HCT116 (cell line): ENCODE results near the gene PLOD1. TPM values are rescaled to one million over a fixed set of nuclear protein-coding genes. Genes with fewer than 3 reads are reported as not detected.

Experiments
- ATAC-seq: fragments of 200-7000 bp; cut with Tn5 transposase; 2 replicates; pipeline ENCODE4 v1.9.1; 2020; ENCODE audit warnings: mild to moderate bottlenecking, moderate library complexity
- BruUV-seq: library from RNA; stranded (reverse); fragments of 400-500 nt; replicated peaks from 2 replicates; lab custom pipeline; 2021; lab: Mats Ljungman, UMichigan
- CTCF ChIA-PET: fragments of 300-600 bp; sonication (Branson Sonifier 250); formaldehyde crosslinking; loops from one replicate; lab custom pipeline; 2021; ENCODE audit warnings: antibody characterized with exemption; lab: Charles Lee
- POLR2A ChIA-PET: fragments of 300-600, 350-600 bp; sonication (Branson Sonifier 250); formaldehyde crosslinking; loops from one replicate; lab custom pipeline; 2021; ENCODE audit warnings: antibody characterized with exemption; lab: Charles Lee
- RAD21 ChIA-PET, 2 experiments: fragments of 300-600 bp; sonication (Branson Sonifier 250); formaldehyde crosslinking; loops; one replicate each; lab custom pipeline; 2023; ENCODE audit warnings: low total read pairs in 2 of 2; ENCODE audit not compliant: uncharacterized antibody in 2 of 2, unreplicated experiment in 2 of 2, low non-redundant PET in 1 of 2; lab: Charles Lee
- DNase-seq: peaks from one replicate; pipeline ENCODE4 v3.0.0-alpha.2; 2010; ENCODE audit warnings: low read depth, low spot score
- H2AFZ ChIP-seq: fragments of 200-600 bp; shearing (Covaris generic), sonication (generic); 2 replicates; pipeline ENCODE4 v1.6.1; 2017; ENCODE audit warnings: low read depth, mixed run types, mixed read lengths, antibody characterized with exemption, low read length; ENCODE audit not compliant: poor library complexity, severe bottlenecking
- H3K27ac ChIP-seq: 2 replicates; pipeline ENCODE4 v1.5.1; 2012; ENCODE audit warnings: low read depth, low read length
- H3K27me3 ChIP-seq: fragments of 200-600 bp; sonication (generic); 2 replicates; pipeline ENCODE4 v1.6.1; 2016; ENCODE audit warnings: mixed run types, low read length, mixed read lengths; ENCODE audit not compliant: insufficient read depth
- H3K36me3 ChIP-seq, 2 experiments: fragments of 200-500 bp in 1 of 2; fragments of 200-600 bp in 1 of 2; sonication (Bioruptor generic) in 1 of 2; sonication (generic) in 1 of 2; 2 replicates each; pipeline versions ENCODE4 v1.5.1 to v1.6.1; 2014 to 2016; ENCODE audit warnings: low read length in 2 of 2, inconsistent platforms in 1 of 2, mixed read lengths in 1 of 2, mixed run types in 1 of 2; ENCODE audit not compliant: insufficient read depth in 2 of 2, control insufficient read depth in 1 of 2
- H3K4me1 ChIP-seq, 2 experiments: fragments of 200-600 bp in 1 of 2; sonication (generic) in 1 of 2; 2 replicates each; pipeline versions ENCODE4 v1.5.1 to v1.6.1; 2012 to 2017; ENCODE audit warnings: low read length in 2 of 2, inconsistent platforms in 1 of 2, mild to moderate bottlenecking in 1 of 2, mixed read lengths in 1 of 2, mixed run types in 1 of 2, moderate library complexity in 1 of 2; ENCODE audit not compliant: insufficient read depth in 2 of 2, control insufficient read depth in 1 of 2
- H3K4me2 ChIP-seq: fragments of 200-600 bp; sonication (generic); 2 replicates; pipeline ENCODE4 v1.6.1; 2017; ENCODE audit warnings: mixed run types, low read length, mixed read lengths
- H3K4me3 ChIP-seq, 2 experiments: fragments of 200-600 bp in 1 of 2; sonication (generic) in 1 of 2; replicated peaks in 1 of 2; 2 replicates each; pipeline ENCODE4 v1.5.1; 2011 to 2016; ENCODE audit warnings: low read length in 2 of 2, control low read depth in 1 of 2, low read depth in 1 of 2, mild to moderate bottlenecking in 1 of 2, mixed read lengths in 1 of 2, mixed run types in 1 of 2
- H3K79me2 ChIP-seq: fragments of 200-600 bp; sonication (generic); 2 replicates; pipeline ENCODE4 v1.6.1; 2017; ENCODE audit warnings: mild to moderate bottlenecking, mixed run types, low read length, moderate library complexity, mixed read lengths; ENCODE audit not compliant: insufficient read depth
- H3K9ac ChIP-seq: fragments of 200-600 bp; sonication (generic); 2 replicates; pipeline ENCODE4 v1.6.1; 2016; ENCODE audit warnings: low read length, mixed read lengths
- H3K9me2 ChIP-seq: fragments of 200-600 bp; sonication (generic), shearing (Covaris generic); 2 replicates; pipeline ENCODE4 v1.6.1; 2017; ENCODE audit warnings: mixed run types, mild to moderate bottlenecking, moderate library complexity; ENCODE audit not compliant: insufficient read depth
- H3K9me3 ChIP-seq, 2 experiments: fragments of 200-500 bp in 1 of 2; fragments of 200-600 bp in 1 of 2; sonication (Bioruptor generic) in 1 of 2; sonication (generic) in 1 of 2; 2 replicates each; pipeline ENCODE4 v1.6.1; 2014 to 2017; ENCODE audit warnings: low read length in 2 of 2, mixed read lengths in 2 of 2, inconsistent platforms in 1 of 2, low read depth in 1 of 2, mild to moderate bottlenecking in 1 of 2, mixed run types in 1 of 2, moderate library complexity in 1 of 2; ENCODE audit not compliant: control insufficient read depth in 1 of 2, insufficient read depth in 1 of 2
- H4K20me1 ChIP-seq: fragments of 200-600 bp; sonication (generic), shearing (Covaris generic); 2 replicates; pipeline ENCODE4 v1.6.1; 2017; ENCODE audit warnings: mixed run types, mild to moderate bottlenecking, moderate library complexity; ENCODE audit not compliant: insufficient read depth
- EGR1 ChIP-seq: IDR thresholded peaks from 2 replicates; pipeline ENCODE4 v1.6.1; 2012; ENCODE audit warnings: low read depth
- FOSL1 ChIP-seq: IDR thresholded peaks from 2 replicates; pipeline ENCODE4 v1.6.1; 2012; ENCODE audit warnings: low read depth
- RAD21 ChIP-seq: IDR thresholded peaks from 2 replicates; pipeline ENCODE4 v1.6.1; 2012; ENCODE audit warnings: low read depth, mild to moderate bottlenecking
- intact Hi-C: fragments of 100-400 bp; cut with micrococcal nuclease; formaldehyde crosslinking; loops from 2 replicates; pipeline ENCODE4 v1.10.0; 2022
- total RNA-seq: library from RNA; stranded (reverse); gene quantifications from one replicate; pipeline ENCODE4 v1.2.1, GENCODE V29; 2021; ENCODE audit not compliant: unreplicated experiment
- TF ChIP-seq, protein P1 (sequence below), 3 experiments: fragments of 200-600 bp in 1 of 3; sonication (generic) in 1 of 3; IDR thresholded peaks in 2 of 3; conservative IDR thresholded peaks in 1 of 3; 2 replicates each; pipeline ENCODE4 v1.5.1; 2012 to 2017; ENCODE audit warnings: low read depth in 2 of 3, low read length in 2 of 3, antibody characterized with exemption in 1 of 3, borderline replicate concordance in 1 of 3, control low read depth in 1 of 3, mild to moderate bottlenecking in 1 of 3, mixed read lengths in 1 of 3, mixed run types in 1 of 3, moderate library complexity in 1 of 3; ENCODE audit not compliant: insufficient read depth in 1 of 3

The PLOD1 gene
- total RNA-seq, 1 experiment from 2014 or later, result 175 TPM

DNA sequence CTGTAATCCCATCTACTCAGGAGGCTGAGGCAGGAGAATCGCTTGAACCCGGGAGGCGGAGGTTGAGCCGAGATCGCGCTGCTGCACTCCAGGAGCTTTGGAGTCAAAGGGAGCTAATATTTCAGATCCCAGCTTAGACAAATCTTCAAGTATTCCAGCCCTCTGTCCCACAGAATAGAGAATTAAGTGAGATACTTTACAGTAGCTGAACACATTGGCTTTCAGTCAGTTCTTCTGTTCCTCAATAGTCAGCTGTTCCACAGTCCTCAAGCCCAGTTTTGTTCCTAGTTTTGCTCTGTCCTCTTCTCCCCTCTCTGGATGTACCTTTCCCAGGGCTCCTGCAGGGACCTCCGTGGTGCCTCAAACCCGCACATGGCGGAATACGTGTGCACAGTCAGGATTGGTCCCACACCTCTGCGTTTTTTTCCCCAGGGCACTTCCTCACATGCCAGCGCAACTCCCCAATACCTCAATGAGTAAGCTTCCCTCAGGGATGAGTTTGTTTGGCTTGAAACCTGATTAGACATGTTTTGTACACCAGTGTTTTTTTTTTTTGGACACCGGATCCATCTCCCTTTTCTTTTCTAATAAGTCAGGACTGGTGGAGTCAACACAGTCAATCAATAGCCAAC, 47.0 kb downstream of the PLOD1 start (continued):
- TF ChIP-seq FOSL1, result no peak
- TF ChIP-seq, all 23 proteins: peak for 0

DNA sequence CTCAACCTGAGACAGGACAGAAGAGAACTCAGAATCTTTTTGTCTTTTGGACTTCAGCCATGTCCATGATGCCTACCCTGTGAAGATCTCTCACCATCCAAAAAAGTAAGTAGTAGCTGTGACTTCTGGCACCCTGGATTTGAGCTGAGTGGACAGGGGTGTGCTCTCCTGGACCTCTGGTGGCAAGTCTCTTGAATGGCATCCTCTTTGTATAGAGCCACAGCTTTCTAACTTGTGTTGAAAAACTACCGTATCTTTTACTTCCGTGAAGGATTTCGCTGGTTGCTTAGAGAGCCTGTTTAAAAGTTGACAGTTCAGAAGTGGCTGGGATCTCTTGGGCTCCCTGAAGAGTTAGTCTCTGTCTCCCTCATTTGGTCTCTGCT, 47.5 kb downstream of the PLOD1 start:
- peaks cover 21 to 24% of the 10 kb centered on the region in 2 experiments for H3K4me1 ChIP-seq

More for the DNA sequence above, 47.5 kb downstream of the PLOD1 start:
- no TSS peak for BruUV-seq
- Histone ChIP-seq H3K79me2 (peaks cover 67% of the 10 kb centered on the region), H3K9me2 (no peaks in the 10 kb centered on the region), H3K9me3 (no peaks in the 10 kb centered on the region), H3K4me3 (no peak overlapping the region; a peak in 1 of 4 replicates), H3K9ac (peak overlapping the region; percentile 80; the same call in 1 of the 2 replicates), H3K27ac (no peak overlapping the region; the same call in 1 of the 2 replicates), H3K4me2 (peak overlapping the region; percentile 82), H3K36me3 (peaks cover 25 to 36% of the 10 kb centered on the region in 2 experiments), H3K27me3 (no peaks in the 10 kb centered on the region), H4K20me1 (no peaks in the 10 kb centered on the region), H2AFZ (no peak overlapping the region)
- ATAC-seq (0 out of 2 replicates have a peak, but pooled peaks have one; percentile 18), DNase-seq (peak; percentile 34)
- ChIA-PET RAD21 (interaction anchor here (0.7 to 1.3 kb wide), 3 partner anchors 43 to 73 kb away, joined by 3 to 10 read pairs (median 4); no protein-coding TSS in a partner anchor), CTCF (interaction anchor here (1.0 to 1.5 kb wide), 3 partner anchors 15 to 143 kb away, joined by 3 to 5 read pairs (median 4); no protein-coding TSS in a partner anchor), POLR2A (interaction anchor here (1.3 to 3.6 kb wide), 2 partner anchors 49 to 73 kb away, joined by 4 to 115 read pairs; no protein-coding TSS in a partner anchor)
- intact Hi-C loops, result loop anchor here (1.0 to 5.0 kb wide), 2 partner anchors 55 to 144 kb away; partner anchors contain the start of gene KIAA2013
- TF ChIP-seq, protein P1, sequence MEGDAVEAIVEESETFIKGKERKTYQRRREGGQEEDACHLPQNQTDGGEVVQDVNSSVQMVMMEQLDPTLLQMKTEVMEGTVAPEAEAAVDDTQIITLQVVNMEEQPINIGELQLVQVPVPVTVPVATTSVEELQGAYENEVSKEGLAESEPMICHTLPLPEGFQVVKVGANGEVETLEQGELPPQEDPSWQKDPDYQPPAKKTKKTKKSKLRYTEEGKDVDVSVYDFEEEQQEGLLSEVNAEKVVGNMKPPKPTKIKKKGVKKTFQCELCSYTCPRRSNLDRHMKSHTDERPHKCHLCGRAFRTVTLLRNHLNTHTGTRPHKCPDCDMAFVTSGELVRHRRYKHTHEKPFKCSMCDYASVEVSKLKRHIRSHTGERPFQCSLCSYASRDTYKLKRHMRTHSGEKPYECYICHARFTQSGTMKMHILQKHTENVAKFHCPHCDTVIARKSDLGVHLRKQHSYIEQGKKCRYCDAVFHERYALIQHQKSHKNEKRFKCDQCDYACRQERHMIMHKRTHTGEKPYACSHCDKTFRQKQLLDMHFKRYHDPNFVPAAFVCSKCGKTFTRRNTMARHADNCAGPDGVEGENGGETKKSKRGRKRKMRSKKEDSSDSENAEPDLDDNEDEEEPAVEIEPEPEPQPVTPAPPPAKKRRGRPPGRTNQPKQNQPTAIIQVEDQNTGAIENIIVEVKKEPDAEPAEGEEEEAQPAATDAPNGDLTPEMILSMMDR (IDR thresholded peaks at IDR 0.05 in 2 of 3, conservative IDR thresholded peaks at IDR 0.05 in 1 of 3; ENCODE audit: borderline replicate concordance in 1 of 3, insufficient read depth in 1 of 3, low read depth in 2 of 3, low read length in 2 of 3), result peak in 2 of 3 experiments; percentile 65 to 69; a peak in 4 of 6 replicates
- TF ChIP-seq EGR1 (no peak), RAD21 (peak; percentile 56)
